Glutamatergic neuron (in vitro differentiated cells): ENCODE results near the gene SLC35C1. TPM values are rescaled to one million over a fixed set of nuclear protein-coding genes. Genes with fewer than 3 reads are reported as not detected.

Experiments
- DNase-seq: peaks from one replicate; pipeline ENCODE4 v3.0.0; 2022
- H3K27ac Mint-ChIP-seq: one replicate; pipeline ENCODE4 v1.8.0; 2020; ENCODE audit warnings: mild to moderate bottlenecking, mixed read lengths, inconsistent platforms; ENCODE audit not compliant: unreplicated experiment
- H3K27me3 Mint-ChIP-seq: one replicate; pipeline ENCODE4 v1.8.0; 2020; ENCODE audit warnings: mild to moderate bottlenecking, moderate library complexity, mixed read lengths, inconsistent platforms; ENCODE audit not compliant: unreplicated experiment
- H3K36me3 Mint-ChIP-seq: one replicate; pipeline ENCODE4 v1.8.0; 2020; ENCODE audit warnings: mild to moderate bottlenecking, mixed read lengths, inconsistent platforms; ENCODE audit not compliant: unreplicated experiment
- H3K4me1 Mint-ChIP-seq: one replicate; pipeline ENCODE4 v1.8.0; 2020; ENCODE audit warnings: mild to moderate bottlenecking, low read depth, mixed read lengths, inconsistent platforms; ENCODE audit not compliant: unreplicated experiment
- H3K4me3 Mint-ChIP-seq: one replicate; pipeline ENCODE4 v1.8.0; 2020; ENCODE audit warnings: mild to moderate bottlenecking, mixed read lengths, inconsistent platforms; ENCODE audit not compliant: unreplicated experiment
- H3K9me3 Mint-ChIP-seq: one replicate; pipeline ENCODE4 v1.8.0; 2020; ENCODE audit warnings: mild to moderate bottlenecking, moderate library complexity, mixed read lengths, inconsistent platforms; ENCODE audit not compliant: unreplicated experiment
- CTCF ChIP-seq: fragments of 200-600 bp; sonication (generic); IDR thresholded peaks from one replicate; pipeline ENCODE4 v1.5.0; 2021; ENCODE audit not compliant: partially characterized antibody, unreplicated experiment
- total RNA-seq: library from RNA; stranded (reverse); fragmentation: NEBNext Ultra II Directional; extraction: Animal tissue kit (Norgen Biotek cat#: 25700); gene quantifications from one replicate; pipeline ENCODE4 v1.2.1, GENCODE V29; 2021; ENCODE audit not compliant: unreplicated experiment

Gene SLC35C1
- total RNA-seq, 1 donor from 2014 or later, result 20.9 TPM

DNA sequence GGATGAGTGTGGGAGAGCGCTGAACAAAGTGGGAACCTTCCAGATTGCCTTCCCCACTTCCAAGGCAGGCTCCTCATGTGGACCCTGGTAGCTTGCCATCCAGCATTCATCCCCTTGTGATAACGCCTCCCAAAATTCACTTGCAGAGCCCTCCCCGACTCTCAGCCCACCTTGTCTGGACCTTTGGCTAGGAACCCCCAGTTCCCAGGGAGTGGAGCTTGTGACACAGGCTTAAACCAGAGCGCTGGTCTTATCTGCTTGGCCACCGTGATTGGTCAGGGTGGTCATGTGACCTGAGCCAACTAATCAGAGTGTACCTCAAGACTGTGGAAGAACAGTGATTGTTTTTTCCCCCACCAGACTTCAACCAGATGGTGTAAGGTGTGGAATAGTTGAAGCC lies 9.6 kb upstream of the SLC35C1 start:
- H3K4me3 Mint-ChIP-seq, result no peak overlapping the region
- no peak for DNase-seq
- H3K9me3 Mint-ChIP-seq, result peaks cover 3% of the 10 kb centered on the region
- H3K27ac Mint-ChIP-seq, result no peak overlapping the region
- H3K36me3 Mint-ChIP-seq, result no peaks in the 10 kb centered on the region
- no peaks in the 10 kb centered on the region for H3K4me1 Mint-ChIP-seq
- H3K27me3 Mint-ChIP-seq, result no peaks in the 10 kb centered on the region
- TF ChIP-seq CTCF, result no peak

GRCh38 chr11:45796461-45796861 lies 8.5 kb upstream of the SLC35C1 start:
- no peaks in the 10 kb centered on the region for H3K4me1 Mint-ChIP-seq
- H3K36me3 Mint-ChIP-seq, result no peaks in the 10 kb centered on the region
- H3K9me3 Mint-ChIP-seq, result peaks cover 3% of the 10 kb centered on the region
- no peak for DNase-seq
- no peak overlapping the region for H3K27ac Mint-ChIP-seq
- TF ChIP-seq CTCF, result no peak
- H3K27me3 Mint-ChIP-seq, result no peaks in the 10 kb centered on the region
- H3K4me3 Mint-ChIP-seq, result no peak overlapping the region

GRCh38 chr11:45798793-45799441 lies 6.0 kb upstream of the SLC35C1 start:
- Mint-ChIP-seq H3K4me3 (no peak overlapping the region), H3K4me1 (no peaks in the 10 kb centered on the region), H3K36me3 (no peaks in the 10 kb centered on the region), H3K9me3 (peaks cover 4% of the 10 kb centered on the region), H3K27me3 (peaks cover 9% of the 10 kb centered on the region), H3K27ac (no peak overlapping the region)
- no peak for TF ChIP-seq CTCF
- no peak for DNase-seq

GRCh38 chr11:45799562-45799961 lies 5.4 kb upstream of the SLC35C1 start:
- no peaks in the 10 kb centered on the region for H3K36me3 Mint-ChIP-seq
- no peak for TF ChIP-seq CTCF
- H3K4me3 Mint-ChIP-seq, result no peak overlapping the region
- H3K9me3 Mint-ChIP-seq, result peaks cover 4% of the 10 kb centered on the region
- no peaks in the 10 kb centered on the region for H3K4me1 Mint-ChIP-seq
- no peak overlapping the region for H3K27ac Mint-ChIP-seq
- DNase-seq, result no peak
- peaks cover 9% of the 10 kb centered on the region for H3K27me3 Mint-ChIP-seq

DNA sequence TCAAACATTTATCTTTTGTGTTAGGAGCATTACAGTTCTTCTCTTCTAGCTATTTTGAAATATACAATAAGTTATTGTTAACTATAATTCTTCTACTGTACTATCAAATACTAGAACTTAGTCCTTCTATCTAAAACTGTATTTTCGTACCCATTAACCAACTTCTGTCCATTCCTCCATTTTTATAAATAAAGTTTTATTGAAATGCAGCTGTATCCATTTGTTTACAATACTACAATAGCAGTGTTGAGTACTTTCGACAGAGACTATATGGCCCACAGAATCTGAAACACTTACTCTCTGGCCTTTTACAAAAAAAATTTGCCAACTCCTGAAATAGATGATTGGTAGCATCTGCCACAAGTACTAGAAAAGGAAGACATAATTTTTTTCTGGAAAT lies 4.7 kb upstream of the SLC35C1 start:
- Mint-ChIP-seq H3K27me3 (peaks cover 9% of the 10 kb centered on the region), H3K4me1 (no peaks in the 10 kb centered on the region), H3K27ac (no peak overlapping the region), H3K4me3 (no peak overlapping the region), H3K9me3 (peaks cover 4% of the 10 kb centered on the region), H3K36me3 (no peaks in the 10 kb centered on the region)
- no peak for TF ChIP-seq CTCF
- no peak for DNase-seq
